GF-D8 (cell line): Measurements from ENCODE around the gene HPSE2.
"Not testable (repeated sequence)": the region's sequence is repeated elsewhere in the genome, so short reads cannot be mapped to it uniquely, and the experiment has no call there.

Source experiments
- DNase-seq: peaks from one replicate; lab custom pipeline; 2025; lab: John Stamatoyannopoulos, UW

Gene HPSE2

GRCh38 chr10:99235658-99236626, at the start of gene HPSE2:
HPSE2 (minus strand) TSS chr10:99235852.
- DNase-seq: no peak

GRCh38 chr10:99280472-99280871, 44.8 kb upstream of the HPSE2 start:
- no peak for DNase-seq

GRCh38 chr10:99279626-99280111, 44.0 kb upstream of the HPSE2 start:
- DNase-seq: no peak

GRCh38 chr10:99276848-99277486, 41.3 kb upstream of the HPSE2 start:
- DNase-seq: no peak

- DNase-seq: no peak
These were observed 30.7 kb upstream of the HPSE2 start for GRCh38 chr10:99266383-99266782.

GRCh38 chr10:99248824-99249223, 13.2 kb upstream of the HPSE2 start:
- DNase-seq: no peak

- DNase-seq: not testable (repeated sequence)
These were observed 12.2 kb upstream of the HPSE2 start for GRCh38 chr10:99247893-99248292.

GRCh38 chr10:99236627-99237309, 1.1 kb upstream of the HPSE2 start:
- DNase-seq: no peak

- no peak for DNase-seq
These were observed 628 bp downstream of the HPSE2 start for GRCh38 chr10:99234791-99235657.

- peak; percentile 60 for DNase-seq
These were observed 1.4 kb downstream of the HPSE2 start for GRCh38 chr10:99234041-99234790.

GRCh38 chr10:99233689-99234037, 2.0 kb downstream of the HPSE2 start:
- DNase-seq: no peak

GRCh38 chr10:99233000-99233688, 2.5 kb downstream of the HPSE2 start:
- no peak for DNase-seq

GRCh38 chr10:99232360-99232999, 3.2 kb downstream of the HPSE2 start:
- DNase-seq: no peak

GRCh38 chr10:99224766-99225165, 10.9 kb downstream of the HPSE2 start:
- DNase-seq: no peak

- DNase-seq: no peak
These were observed 28.3 kb downstream of the HPSE2 start for GRCh38 chr10:99207340-99207739.

- no peak for DNase-seq
These were observed 32.3 kb downstream of the HPSE2 start for GRCh38 chr10:99203310-99203709.

GRCh38 chr10:99172950-99173349, 62.7 kb downstream of the HPSE2 start:
- DNase-seq: no peak

GRCh38 chr10:99172128-99172738, 63.4 kb downstream of the HPSE2 start:
- DNase-seq: no peak

- no peak for DNase-seq
These were observed 65.5 kb downstream of the HPSE2 start for GRCh38 chr10:99170116-99170675.
